Dedifferentiated amniotic fluid mesenchymal stem cell (primary cell): ENCODE data around the gene CD300C.
"Not testable (repeated sequence)": the region's sequence is repeated elsewhere in the genome, so short reads cannot be mapped to it uniquely, and the experiment has no call there.

Experiments
- DNase-seq: peaks from one replicate; pipeline ENCODE4 v3.0.0-alpha.2; 2016; ENCODE audit errors: extremely low spot score

CD300C gene

DNA sequence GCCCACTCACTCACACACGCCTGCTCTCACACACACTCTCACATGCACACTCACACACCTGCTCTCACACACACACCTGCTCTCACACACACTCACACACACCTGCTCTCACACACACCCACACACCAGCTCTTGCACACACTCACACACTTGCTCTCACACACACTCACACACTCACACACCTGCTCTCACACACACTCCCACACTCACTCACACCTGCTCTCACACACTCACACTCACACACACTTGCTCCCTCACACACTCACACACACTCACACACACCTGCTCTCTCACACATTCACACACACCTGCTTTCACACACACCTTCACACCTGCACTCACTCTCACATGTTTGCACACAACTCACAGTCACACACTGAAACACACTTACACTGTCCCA is 17.4 kb upstream of the CD300C start:
- no peak for DNase-seq

DNA sequence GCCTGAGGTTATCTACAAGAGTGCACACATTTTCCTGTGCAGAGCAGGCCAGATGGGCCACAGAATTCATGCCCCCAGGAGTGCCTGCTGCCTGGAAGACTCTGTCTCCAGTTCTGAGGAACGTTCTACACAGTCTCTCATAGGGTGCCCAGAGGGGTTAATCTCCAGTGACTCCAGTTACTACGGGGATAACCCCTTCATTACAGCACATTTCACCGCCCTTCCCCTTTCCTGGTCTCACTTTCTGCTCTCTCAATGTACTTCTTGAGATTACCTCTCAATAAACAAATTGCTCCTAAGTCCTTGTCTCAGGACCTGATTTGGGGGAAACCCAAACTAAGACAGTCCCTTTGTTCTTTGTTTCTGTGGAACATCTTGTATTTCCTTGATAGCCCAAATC is 15.7 kb upstream of the CD300C start:
- DNase-seq: no peak

DNA sequence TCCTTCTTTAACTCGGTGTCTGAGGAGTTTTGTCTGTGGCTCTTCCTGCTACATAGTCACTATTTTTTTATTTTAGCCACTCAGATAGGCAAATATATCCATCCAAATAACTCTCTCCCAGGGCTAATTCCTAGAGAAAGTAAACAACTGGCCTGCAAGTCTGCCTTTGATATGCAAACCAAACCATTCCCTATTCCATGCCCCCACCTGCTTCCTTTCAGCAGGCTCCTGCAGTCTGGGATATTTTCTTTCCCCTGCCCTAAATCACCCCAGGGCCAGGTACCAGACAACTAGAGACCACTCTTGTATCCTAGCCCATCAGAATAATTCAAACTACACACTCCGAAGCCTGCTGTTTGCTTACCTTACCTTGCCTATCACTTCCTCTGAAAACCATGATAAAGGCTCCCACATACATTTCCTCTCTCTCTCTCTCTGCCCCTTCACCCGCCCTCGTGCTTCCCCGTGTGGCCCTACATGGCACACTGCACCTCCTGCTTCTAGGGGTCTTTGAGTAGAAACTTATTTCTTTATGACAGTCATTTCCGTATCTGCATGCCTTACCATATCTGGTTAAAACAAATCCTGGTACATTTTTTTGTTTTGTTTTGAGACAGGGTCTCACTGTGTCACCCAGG is 13.1 kb upstream of the CD300C start:
- no peak for DNase-seq

DNA sequence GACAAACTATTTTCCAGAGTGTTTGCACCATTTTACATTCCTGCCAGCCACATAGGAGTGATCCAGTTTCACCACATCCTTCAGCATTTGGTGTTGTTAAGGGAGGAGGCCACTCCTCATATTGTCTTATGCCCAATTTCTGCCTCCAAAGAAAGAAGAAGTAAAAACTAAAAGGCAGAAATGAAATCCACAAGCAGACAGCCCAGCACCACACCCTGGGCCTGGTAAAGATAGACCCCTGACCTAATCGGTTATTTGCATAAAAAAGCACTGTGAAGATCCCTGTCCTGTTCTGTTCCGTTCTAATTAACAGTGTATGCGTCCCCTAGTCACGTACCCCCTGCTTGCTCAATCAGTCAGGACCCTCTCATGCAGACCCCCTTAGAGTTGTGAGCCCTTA is 12.5 kb upstream of the CD300C start:
- DNase-seq: not testable (repeated sequence)

DNA sequence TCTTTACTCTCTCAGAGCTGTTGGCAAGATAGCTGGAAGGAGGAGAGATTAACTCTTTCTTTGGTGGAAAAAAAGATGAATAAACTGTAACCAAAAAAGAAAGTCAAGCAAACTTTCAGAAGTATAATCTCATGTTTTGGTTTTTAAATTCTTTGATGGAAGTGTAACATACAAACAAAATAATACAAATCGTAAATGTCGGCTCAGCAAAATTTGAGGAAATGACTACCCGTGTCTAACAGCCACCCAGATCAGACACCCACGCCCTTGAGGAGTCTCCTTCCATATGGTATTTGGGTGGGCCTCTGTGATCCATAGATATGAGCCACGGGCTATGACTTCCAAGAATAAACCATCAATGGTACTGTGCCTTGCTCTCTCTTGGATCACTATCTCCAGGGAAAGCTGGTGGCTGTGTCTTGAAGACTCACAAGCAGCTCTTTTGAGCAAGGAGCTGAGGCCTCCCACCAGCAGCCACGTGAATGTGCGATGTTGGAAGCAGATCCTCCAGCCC is 9.6 kb upstream of the CD300C start:
- DNase-seq: no peak

DNA sequence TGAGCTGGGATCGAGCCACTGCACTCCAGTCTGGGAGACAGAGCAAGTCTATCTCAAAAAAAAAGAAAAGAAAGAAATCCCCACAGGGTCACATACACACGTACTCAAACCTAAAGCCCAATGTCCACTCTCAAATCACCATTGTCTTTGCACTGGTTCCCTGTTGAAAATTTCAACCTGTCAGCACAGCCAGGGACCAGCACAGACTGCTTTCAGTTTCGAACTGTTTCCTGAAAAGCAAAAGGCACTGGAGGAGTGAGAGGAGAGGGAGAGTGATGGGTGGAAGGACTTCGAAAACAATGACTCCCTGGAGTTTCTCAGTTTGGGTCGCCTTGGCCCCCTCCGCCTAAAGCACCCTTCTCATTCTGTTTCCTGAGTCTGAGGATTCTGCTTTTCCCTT is 9.0 kb upstream of the CD300C start:
- no peak for DNase-seq

DNA sequence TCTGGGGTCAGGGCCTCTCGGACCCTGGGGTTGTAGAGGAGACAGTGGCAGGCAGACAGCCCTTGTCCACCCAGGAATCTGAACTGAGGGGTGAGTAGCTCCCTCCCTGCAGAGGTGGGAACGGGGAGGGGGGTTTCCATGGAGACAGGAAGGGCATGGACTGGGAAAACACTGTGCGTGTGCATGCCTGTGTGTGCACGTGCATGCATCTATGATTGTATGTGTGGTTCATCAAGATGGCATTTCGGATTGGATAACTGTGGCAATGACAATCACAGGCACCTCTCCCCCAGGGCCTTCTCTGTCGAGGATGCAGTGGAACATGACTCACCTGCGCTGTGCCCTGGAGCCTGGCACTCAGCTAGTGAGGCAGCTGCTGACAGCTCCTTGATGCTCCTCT is 6.1 kb upstream of the CD300C start:
- DNase-seq: no peak

DNA sequence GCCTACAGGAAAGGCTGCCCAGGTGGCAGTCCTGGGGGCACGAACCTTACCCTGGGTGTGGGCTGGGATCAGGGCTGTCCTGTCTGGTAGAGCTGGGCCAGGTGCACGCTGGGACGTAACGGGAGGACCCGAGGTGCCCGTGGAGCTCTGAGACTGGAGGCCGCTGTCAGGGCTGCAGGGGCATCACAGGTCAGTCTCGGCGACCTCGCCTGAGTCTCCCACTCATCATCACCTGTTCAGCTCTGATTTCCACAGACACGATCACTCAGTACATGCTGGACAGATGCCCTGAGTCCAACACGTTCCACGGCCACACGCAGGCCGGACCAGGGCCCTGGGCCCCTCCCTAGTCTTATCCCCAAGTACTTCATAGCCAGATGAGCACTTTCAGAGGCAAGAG is 4.7 kb upstream of the CD300C start:
- DNase-seq: no peak

DNA sequence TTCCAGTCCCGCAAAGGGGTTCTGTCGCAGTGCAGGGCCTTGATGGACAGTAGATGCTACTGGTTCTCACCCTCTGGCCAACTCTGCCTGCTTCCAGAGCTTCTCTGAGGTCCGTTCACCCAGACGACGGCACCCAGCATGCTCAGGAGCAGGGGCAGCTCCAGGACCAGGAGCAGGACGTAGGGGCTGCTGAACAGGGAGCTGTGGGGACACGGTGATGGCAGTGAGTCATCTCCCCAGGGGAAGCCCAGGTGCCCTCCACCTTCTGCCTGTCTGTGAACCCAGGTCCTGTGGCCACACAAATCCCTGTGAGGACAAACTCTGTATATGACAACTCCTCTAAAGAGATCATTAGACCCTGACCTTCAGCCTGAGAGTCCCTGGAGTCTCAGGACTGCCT is 3.4 kb upstream of the CD300C start:
- DNase-seq: no peak

DNA sequence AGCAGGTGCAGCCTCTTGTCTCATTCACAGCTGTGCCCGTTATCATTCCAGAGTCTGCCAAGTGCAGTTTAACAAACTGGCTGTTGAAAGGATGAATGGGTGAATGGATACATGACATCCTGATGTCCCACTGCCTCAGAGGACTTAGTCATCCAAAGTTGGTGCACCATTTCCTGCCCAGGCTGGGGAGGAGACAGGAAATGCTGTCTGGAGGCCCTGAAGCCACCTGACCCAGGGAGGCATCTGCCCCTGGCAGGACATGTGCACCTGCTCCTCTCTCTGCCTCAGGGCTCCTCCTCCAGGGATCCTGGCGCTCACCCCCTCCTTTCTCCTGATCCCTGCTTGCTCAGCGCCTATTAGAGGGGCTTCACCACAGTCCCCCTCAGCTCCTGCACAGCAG is 1.8 kb upstream of the CD300C start:
- no peak for DNase-seq

DNA sequence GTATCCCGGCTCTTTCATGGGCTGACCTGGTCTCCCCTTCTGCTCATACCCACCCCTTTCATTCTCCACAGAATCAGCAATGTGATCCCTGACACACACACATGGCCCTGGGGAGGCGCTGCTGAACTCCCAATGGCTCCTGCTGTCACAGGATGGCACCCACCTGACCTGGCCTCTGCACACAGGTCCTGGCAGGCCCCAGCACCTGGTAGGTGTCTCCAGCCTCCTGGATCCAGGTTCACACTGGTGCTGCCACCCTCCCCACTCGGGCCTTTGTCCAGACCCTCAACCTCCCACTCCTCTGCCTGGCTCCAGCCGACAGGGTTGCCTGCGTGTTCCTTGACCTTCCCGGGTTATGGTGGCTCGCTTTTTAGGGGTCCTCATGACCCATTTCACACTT is 1.3 kb upstream of the CD300C start:
- DNase-seq: no peak

DNA sequence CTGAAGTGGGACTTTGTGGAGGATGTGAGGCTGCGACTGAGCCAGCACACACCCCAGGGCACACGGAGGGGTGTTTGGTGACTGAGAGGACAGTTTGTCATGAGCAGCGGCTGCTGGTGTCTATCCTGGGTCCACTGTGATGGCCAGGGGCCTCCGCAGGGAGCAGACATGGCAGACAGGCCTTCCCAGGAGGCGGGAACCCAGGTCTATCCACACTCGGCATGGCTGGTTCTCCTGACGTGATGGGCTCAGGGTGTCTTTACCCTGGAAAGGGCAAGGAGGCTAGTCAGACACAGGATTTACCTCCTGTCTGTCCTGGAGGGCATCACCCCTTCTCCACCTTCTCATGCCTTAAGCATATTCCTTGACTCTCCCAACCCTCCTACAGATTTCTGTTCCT is 671 bp upstream of the CD300C start:
- DNase-seq: no peak

DNA sequence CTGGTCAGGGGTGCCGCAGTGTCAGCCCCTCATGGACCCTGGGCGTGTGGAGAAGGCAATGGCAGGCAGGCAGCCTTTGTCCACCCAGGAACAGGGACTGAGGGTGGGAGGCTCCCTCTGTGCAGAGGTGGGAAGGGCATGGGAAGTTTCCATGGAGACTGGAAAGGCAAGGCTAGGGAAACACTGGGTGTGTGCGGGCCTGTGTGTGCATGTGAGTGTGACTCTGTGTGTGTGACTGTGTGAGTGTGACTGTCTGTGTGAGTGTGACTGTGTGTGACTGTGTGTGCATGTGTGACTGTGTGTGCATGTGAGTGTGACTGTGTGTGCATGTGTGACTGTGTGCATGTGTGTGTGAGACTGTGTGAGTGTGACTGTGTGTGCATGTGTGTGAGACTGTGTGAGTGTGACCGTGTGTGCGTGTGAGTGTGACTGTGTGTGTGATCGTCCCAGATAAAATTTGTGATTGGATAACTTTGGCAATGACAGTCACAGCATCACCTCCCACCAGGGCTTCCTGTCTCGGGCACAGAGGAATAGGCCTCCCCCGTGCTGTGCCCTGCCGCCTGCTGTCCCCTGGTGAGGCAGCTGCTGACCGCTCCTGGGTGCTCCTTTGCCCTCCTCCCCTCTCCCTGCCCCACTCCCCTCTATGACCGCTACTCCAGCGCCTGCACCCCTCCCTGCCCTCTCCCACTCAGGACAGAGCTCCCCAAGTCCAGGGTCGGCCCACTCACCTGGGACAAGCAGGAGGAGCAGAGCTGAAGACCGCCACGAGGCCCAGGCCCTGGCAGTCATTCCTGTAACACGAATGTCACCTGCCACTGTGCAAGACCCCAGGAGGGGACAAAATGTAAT is 698 bp downstream of the CD300C start:
- no peak for DNase-seq

DNA sequence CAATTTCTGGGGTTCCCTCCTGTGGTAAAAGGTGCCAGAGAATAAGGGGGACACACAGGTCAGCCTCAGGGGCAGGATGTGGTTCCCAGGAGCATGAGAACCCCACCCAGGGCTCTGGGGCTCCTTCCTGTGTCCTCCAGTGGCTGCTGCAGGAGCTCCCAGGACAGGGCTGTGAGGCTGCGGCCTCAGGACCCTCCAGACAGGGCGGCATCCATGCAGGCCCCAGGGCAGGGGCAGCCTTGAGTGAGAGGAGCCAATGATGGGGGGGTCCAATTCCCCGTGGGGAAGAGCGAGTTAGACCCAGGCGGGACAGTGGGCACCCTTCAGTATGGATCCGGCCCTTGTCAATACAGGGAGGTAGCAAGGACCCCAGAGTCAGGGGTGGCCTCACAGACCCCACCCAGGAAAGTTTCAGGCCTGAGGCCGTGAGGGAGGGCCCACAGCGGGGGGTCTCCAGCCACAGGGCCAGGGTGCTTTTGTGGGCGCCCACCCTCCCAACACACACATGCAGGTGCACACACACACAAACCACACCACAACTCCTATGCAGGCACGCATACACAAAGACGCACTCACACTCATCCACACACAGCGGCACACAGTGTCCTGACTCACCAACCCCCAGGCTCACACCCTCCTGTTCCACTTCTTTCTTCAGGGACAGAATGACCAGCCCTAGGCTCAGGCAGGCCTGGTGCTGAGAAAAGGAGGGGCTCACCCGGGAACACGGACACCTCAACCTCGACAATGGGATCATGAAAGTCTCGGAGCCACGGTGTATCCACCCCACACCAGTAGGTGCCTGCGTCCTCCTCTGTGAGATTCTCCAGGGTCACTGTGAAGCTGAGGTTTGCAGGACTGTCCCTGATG is 1.8 kb downstream of the CD300C start:
- DNase-seq: no peak

DNA sequence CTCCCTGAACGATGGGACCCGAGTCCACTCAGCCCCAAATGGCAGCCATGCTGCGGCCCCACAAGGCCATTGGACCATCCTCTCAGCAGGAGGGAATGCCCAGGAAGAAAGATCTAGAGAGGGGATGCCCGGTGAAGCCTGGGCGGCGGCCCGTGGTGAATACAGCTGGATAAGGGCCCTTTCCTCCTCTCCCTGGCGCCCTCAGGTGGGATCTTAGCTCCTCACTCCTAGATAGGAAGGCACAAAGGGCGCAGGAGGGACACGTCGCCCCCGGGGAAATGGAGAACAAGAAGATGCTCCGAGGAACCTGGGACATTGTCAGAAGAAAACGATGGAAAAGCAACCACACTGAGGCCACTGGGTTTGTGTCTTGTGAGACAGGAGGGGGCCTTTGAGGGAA is 2.5 kb downstream of the CD300C start:
- DNase-seq: no peak

DNA sequence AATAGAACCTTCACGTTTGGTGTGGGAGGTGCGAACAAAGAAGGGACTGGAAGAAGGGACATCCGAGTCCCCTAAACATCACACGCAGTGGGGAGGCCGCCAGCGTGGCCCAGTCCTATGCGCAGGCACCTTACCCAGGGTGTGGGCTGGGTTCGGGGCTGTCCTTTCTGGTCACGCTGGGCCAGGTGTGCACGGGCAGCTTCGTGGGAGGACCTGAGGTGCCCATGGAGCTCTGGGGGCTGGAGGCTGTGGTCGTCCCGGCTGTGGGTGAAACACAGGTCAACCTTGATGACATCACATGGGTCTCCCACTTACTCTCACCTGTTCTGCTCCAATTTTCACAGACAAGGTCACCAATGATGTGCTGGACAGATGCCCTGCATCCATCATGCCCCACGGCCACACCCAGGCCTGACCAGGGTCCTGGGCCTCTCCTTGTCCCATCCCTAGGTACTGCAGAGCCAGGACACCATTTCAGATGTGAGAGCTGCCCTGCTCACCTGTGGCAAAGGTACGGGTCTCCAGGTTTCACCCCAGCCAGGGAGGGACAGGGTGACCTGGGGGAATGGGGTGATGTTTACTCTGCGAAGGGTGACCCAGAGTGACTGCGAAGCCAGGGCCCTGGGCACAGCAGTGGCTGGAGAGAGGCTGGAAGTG is 3.1 kb downstream of the CD300C start:
- DNase-seq: no peak

DNA sequence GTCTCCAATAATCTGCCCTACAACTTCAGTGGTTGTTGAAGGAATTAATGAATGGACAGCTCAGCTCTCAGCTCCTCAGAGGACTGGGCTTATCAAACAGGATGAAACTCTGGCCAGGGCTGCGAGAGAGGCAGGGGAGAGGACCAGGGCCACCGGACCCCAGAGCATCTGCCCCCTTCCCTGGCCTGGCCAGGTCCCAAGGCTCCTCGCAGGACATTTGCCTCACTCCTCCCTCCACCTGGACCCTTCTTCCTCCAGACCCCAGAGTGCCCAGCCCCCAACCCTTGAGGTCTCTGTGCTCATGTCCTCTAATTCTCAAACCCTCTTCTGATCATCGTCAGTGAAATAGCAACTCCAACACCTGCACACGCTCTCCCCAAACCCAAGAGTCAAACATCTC is 3.7 kb downstream of the CD300C start:
- DNase-seq: no peak

DNA sequence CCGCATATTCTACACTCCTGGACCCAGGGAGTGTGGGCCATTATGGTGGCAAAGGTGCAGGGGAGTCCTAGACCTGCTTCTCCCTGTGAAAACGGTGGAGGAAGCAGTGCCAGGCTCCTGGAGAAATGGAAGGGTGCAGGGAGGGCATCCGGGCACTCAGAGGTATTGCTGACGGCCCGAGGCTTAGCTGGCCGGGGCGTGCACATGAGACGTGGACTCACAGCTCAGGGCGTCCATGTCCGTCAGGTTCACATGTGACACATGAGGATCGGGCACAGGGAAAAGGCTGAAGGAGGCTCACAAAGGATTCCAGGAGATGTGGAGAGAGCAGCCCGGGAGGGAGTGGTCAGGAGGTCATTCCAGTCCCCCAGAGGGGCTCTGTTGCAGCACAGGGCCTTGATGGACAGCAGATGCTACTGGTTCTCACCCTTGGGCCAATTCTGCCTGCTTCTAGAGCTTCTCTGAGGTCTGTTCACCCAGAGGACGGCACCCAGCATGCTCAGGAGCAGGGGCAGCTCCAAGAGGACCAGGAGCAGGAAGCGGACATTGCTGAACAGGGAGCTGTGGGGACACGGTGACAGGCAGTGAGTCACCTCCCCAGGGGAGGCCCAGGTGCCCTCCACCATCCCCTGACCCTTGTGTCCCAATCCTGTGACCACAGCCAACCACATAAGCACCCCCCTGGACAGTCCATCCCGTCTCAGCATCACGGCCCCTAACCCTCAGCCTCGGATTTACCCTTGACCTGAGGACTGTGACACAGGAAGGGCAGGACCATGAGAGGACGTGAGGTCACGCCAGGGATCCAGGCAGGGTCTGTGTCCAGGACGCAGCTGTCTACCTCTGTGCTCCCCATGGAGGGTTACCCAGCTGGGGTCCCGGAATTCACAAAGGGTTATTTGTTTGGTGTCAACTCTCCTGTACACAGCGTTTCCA is 4.5 kb downstream of the CD300C start:
- no peak for DNase-seq

DNA sequence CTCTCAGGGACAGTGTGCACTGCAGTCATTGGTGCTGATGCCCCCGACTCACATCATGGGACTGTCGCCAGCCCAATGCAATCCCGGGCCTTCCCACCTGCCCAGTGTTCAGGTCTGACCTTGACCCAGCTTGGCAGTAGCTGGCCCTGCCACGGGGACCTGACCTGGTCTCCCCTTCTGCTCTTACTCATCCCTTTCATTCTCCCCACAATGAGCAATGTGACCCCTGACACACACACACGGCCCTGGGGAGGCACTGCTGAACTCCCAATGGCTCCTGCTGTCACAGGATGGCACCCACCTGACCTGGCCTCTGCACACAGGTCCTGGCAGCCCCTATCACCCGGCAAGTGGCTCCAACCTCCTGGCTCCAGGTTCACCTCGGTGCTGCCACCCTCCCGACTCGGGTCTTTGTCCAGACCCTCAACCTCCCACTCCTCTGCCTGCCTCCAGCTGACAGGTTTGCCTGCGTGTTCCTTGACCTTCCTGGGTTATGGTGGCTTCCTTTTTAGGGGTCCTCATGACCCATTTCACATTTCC is 6.6 kb downstream of the CD300C start:
- DNase-seq: no peak

DNA sequence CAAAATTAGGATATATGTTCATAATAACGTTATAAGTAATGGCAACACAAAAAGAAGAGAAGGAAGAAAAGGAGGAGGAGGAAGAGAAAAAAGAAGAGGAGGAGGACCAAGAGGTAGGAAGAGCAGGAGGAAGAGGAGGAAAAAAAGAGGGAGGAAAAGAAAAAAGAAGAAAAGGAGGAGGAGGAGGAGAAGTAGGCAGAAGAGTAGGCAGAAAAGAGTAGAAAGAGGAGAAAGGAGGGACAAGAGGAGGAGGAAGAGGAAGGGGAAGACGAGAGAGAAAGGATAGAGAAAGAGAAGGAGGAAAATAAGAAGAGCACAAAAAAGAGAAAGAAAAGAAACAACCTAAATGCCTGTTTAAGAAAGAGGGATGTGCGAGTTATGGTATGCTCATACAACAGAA is 9.0 kb downstream of the CD300C start:
- no peak for DNase-seq

DNA sequence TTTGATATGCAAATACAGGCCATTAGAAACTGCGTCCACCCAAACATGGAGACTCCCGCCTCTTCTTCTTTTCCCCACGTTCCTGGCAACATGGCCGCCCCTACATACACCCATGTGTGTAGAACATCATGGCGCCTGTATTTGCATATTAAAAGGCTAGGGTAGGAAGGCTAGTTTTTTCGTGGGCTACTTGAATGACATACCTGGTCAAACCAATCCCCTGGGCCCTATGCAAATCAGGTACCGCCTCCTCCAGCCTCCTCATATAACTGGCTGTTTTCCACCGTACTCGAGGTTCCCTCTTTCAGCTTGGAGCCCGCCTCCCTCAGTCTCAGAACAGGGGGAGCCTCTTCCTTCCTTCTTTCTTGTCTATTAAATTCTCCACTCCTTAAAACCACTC is 13.8 kb downstream of the CD300C start:
- DNase-seq: no peak
